ENCODE measurements around the gene COG4.

DNA sequence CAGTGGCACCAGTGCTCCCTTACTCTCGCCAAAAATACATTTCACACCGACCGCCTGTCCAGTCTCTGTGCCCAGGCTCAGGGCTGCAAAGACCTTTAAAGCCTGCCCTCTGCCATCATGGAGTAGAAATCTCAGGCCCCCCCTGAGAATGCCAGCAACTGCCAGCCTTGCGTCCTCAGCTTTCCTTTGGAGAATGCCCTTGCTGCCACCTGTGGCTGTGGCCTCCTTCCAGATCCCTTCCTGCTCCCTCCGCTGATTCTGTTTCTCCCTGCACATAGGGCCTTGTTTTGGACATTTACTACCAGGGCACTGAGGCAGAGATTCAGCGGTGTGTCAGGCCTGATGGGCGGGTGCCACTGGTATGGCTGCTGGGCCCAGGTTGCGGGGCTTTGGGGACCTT, 55.7 kb downstream of the COG4 start:
- TF ChIP-seq, protein P1, sequence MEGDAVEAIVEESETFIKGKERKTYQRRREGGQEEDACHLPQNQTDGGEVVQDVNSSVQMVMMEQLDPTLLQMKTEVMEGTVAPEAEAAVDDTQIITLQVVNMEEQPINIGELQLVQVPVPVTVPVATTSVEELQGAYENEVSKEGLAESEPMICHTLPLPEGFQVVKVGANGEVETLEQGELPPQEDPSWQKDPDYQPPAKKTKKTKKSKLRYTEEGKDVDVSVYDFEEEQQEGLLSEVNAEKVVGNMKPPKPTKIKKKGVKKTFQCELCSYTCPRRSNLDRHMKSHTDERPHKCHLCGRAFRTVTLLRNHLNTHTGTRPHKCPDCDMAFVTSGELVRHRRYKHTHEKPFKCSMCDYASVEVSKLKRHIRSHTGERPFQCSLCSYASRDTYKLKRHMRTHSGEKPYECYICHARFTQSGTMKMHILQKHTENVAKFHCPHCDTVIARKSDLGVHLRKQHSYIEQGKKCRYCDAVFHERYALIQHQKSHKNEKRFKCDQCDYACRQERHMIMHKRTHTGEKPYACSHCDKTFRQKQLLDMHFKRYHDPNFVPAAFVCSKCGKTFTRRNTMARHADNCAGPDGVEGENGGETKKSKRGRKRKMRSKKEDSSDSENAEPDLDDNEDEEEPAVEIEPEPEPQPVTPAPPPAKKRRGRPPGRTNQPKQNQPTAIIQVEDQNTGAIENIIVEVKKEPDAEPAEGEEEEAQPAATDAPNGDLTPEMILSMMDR (IDR thresholded peaks at IDR 0.05; ENCODE audit: low read depth, low read length): no peak
- TF ChIP-seq EZH2phosphoT487 (IDR thresholded peaks at IDR 0.05; ENCODE audit: low read depth): no peak
